HG03442 (cell line): ENCODE results near the gene BEND7.
"Not testable (repeated sequence)": the region's sequence is repeated elsewhere in the genome, so short reads cannot be mapped to it uniquely, and the experiment has no call there.

Source experiments
- ATAC-seq: cut with Tn5 transposase; IDR thresholded peaks from one replicate; pipeline ENCODE4 v1.9.1; 2021; ENCODE audit warnings: mild to moderate bottlenecking, moderate library complexity; ENCODE audit not compliant: unreplicated experiment

BEND7 gene, protein sequence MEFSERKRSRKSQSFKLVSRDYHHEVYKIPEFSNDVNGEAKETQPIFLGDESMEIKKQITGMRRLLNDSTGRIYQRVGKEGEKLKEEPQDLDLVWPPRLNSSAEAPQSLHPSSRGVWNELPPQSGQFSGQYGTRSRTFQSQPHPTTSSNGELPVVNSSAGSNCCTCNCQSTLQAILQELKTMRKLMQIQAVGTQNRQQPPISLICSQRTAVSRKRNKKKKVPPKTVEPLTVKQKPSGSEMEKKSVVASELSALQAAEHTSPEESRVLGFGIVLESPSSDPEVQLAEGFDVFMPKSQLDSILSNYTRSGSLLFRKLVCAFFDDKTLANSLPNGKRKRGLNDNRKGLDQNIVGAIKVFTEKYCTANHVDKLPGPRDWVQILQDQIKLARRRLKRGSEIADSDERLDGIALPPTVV

GRCh38 chr10:13528875-13529713 lies at the start of gene BEND7:
Gene BEND7 (minus strand): TSS chr10:13529014. CDS start chr10:13528533, 481 bp downstream.
- ATAC-seq = no peak

DNA sequence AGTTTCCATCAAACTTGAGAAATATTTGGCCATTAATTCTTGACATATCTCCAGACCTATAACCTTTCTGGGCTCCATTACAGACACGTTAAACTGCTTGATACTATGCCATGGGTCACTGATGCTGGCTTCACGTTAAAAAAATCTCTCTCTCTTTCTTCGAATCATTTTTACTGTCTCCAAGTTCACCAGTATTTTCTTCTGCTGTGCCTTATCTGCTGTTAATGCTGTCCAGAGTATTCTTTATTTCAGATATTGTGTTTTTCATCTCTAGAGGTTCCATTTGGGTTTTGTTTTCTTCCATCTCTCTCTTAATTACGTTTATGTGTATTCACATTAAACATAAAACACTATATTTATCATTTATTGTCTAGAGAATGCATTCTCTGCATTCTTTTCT lies 45.1 kb upstream of the BEND7 start:
- no peak for ATAC-seq

GRCh38 chr10:13571541-13571940 lies 42.7 kb upstream of the BEND7 start:
- ATAC-seq = no peak

- no peak for ATAC-seq
Observed at GRCh38 chr10:13567030-13567429, 38.2 kb upstream of the BEND7 start.

DNA sequence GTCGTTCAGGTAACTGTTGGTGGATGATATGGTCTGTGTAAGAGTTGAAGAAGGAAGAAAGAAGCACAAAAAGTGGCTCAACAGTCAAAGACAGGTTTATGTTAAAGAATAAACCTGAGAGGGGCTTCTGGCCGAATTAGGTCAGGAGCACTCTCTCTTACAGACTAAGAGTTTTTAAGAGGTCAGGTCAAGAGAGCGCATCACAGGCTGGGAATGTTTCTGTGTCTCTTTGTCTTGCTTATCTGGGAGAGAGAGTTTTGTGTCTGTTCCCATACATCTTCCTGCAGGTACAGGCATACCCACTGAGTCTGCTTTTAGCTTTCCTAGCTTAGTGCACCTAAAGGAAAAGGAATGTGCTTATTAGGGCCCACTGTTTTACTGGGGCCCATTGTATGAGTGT lies 35.8 kb upstream of the BEND7 start:
- ATAC-seq = no peak

- no peak for ATAC-seq
Observed at GRCh38 chr10:13563481-13564445, 34.9 kb upstream of the BEND7 start.

DNA sequence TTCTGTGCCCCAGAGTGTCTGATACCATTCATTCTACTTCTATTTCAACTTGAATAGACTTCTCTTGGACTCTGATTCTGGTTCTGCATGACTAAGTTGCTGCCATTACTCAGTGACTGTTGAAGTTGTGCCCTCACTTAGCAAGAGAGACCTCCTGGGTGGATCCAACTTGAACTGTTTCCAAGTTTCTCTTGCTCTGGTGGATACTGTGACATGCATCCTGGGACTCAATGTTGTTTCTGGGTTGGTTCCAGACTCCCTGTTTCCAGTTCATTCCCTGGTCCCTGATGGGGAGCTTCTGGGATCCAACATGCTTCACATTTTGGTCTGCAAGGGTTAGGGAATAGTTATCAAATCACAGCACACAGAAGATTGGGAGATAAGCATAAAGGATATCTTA lies 31.8 kb upstream of the BEND7 start:
- no peak for ATAC-seq

DNA sequence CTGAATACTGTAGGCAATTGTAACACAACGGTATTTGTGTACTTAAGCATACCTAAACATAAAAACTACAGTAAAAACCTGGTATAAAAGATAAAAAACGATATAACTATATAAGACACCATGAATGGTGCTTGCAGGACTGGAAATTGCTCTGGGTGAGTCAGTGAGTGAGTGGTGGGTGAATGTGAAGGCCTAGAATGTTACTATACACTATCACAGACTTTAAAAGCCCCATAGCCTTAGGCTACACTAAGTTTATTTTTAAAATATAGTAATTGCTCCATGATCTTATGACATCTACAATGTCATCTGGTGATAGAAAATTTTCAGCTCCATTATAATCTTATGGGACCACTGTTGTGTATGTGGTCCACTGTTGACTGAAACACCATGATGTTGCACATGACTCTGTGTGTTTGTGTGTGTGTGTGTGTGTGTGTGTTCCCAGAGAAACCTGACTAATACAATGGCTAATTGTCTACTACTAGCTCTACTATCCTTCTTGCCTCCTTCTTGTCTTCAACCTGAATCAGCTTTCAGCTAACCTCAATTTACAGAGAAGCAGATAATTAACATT lies 30.4 kb upstream of the BEND7 start:
- no peak for ATAC-seq

GRCh38 chr10:13555884-13556510 lies 27.2 kb upstream of the BEND7 start:
- ATAC-seq = no peak

DNA sequence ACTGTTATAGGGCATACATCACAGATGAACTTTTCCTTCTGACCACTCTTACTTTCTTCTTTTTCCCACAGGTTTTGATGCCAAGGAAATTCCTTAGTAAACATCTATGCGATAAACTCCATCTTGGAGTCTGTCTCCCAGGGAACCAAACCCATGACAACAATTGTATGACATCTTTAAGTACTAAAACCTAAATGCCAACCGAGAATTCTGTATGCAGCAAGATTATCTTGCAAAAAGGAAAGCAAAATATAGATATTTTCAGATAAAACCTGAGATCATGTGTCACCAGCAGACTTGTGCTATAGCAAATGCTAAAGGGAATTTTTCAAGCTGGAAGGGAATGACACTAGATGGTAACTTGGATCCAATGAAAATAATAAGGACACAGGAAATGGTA lies 22.0 kb upstream of the BEND7 start:
- ATAC-seq = no peak

DNA sequence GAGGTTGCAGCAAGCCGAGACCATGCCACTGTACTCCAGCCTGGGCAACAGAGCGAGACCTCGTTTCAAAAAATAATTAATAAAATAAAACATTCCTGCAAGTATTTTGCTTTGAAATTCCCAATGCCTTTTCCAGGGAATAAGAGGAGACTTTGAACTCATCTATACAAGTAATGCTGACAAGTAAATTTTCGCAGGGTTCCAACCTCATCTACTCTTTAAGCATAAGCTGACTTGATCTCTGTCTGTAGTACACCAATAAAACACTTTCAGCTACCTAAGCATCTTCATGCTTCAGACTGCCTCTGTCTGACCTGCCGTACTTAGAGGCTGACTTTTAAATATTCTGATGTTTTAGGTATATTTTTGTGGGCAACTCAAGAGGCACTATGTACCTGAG lies 13.7 kb upstream of the BEND7 start:
- no peak for ATAC-seq

DNA sequence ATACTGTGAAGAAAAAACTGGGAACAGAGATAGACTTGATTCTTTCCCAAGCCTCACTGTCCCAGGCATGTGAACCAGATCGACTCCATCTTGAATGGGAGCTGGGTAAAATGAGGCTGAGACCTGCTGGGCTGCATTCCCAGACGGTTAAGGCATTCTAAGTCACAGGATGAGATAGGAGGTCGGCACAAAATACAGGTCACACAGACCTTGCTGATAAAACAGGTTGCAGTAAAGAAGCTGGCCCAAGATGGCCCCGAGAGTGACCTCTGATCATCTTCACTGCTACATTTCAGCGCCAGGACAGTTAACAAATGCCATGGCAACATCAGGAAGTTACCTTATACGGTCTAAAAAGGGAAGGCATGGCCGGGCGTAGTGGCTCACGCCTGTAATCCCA lies 9.2 kb upstream of the BEND7 start:
- not testable (repeated sequence) for ATAC-seq

- ATAC-seq = no peak
Observed at GRCh38 chr10:13536674-13537366, 8.0 kb upstream of the BEND7 start.

- no peak for ATAC-seq
Observed at GRCh38 chr10:13535346-13535745, 6.5 kb upstream of the BEND7 start.

- ATAC-seq = no peak
Observed at GRCh38 chr10:13529714-13529973, 830 bp upstream of the BEND7 start.

GRCh38 chr10:13528123-13528874 lies 515 bp downstream of the BEND7 start:
- no peak for ATAC-seq

DNA sequence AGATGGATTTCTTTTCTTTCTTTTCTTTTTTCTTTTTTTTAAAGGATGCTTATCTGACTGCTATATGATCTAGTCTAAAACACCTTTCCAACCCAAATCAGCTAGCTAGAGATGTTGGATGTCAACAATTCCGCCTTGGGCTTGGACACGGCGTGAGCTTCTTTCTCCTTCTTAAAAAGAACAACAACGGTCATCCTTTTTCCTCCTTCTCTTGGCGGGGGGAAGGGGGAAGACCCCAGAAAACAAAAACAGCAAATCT lies 1.0 kb downstream of the BEND7 start:
- no peak for ATAC-seq

- no peak for ATAC-seq
Observed at GRCh38 chr10:13526948-13527863, 1.6 kb downstream of the BEND7 start.
